H1 (cell line): Measurements from ENCODE around the gene PCNP. TPM values are rescaled to one million over a fixed set of nuclear protein-coding genes. Genes with fewer than 3 reads are reported as not detected.
"Not testable (repeated sequence)": the region's sequence is repeated elsewhere in the genome, so short reads cannot be mapped to it uniquely, and the experiment has no call there.

ENCODE experiments used
- CTCF ChIA-PET: fragments of 300-600 bp; sonication (Branson Sonifier 250); formaldehyde crosslinking; loops from one replicate; lab custom pipeline; 2021; ENCODE audit not compliant: partially characterized antibody; lab: Charles Lee
- POLR2A ChIA-PET: fragments of 300-600 bp; sonication (Branson Sonifier 250); formaldehyde crosslinking; loops from one replicate; lab custom pipeline; 2021; ENCODE audit warnings: inconsistent platforms; ENCODE audit not compliant: partially characterized antibody; lab: Charles Lee
- DNase-seq, 2 experiments: peaks; one replicate each; pipeline versions ENCODE4 v3.0.0 to v3.0.0-alpha.2; 2010 to 2022; ENCODE audit warnings: low spot score in 2 of 2, low read depth in 1 of 2, mixed read lengths in 1 of 2
- FAIRE-seq: peaks from 2 replicates; lab custom pipeline; 2011; peaks lifted over from hg19 to GRCh38; lab: Jason Lieb, UNC
- H2AFZ ChIP-seq: 2 replicates; pipeline ENCODE4 v1.8.1; 2012; ENCODE audit warnings: low read length, inconsistent platforms
- H2AK5ac ChIP-seq: 2 replicates; pipeline ENCODE4 v1.6.1; 2013; ENCODE audit warnings: low read depth, low read length
- H2BK120ac ChIP-seq: replicated peaks from 2 replicates; pipeline ENCODE3; 2013; ENCODE audit warnings: low read depth, low read length, inconsistent platforms
- H2BK12ac ChIP-seq: 2 replicates; pipeline ENCODE4 v1.6.1; 2013; ENCODE audit warnings: low read depth, low read length
- H2BK15ac ChIP-seq: 2 replicates; pipeline ENCODE4 v1.6.1; 2013; ENCODE audit warnings: low read length
- H2BK20ac ChIP-seq: 2 replicates; pipeline ENCODE4 v1.6.1; 2013; ENCODE audit warnings: low read length
- H2BK5ac ChIP-seq: 2 replicates; pipeline ENCODE4 v1.6.1; 2013; ENCODE audit warnings: low read depth, low read length
- H3K14ac ChIP-seq: 2 replicates; pipeline ENCODE4 v1.6.1; 2013; ENCODE audit warnings: inconsistent platforms; ENCODE audit not compliant: insufficient read length
- H3K18ac ChIP-seq: 2 replicates; pipeline ENCODE4 v1.6.1; 2013; ENCODE audit warnings: low read length; ENCODE audit errors: extremely low read depth
- H3K23ac ChIP-seq: 2 replicates; pipeline ENCODE4 v1.6.1; 2013; ENCODE audit warnings: inconsistent platforms; ENCODE audit not compliant: insufficient read length
- H3K23me2 ChIP-seq: 2 replicates; pipeline ENCODE4 v1.6.1; 2013; ENCODE audit warnings: low read depth, low read length
- H3K27ac ChIP-seq: 2 replicates; pipeline ENCODE4 v1.6.1; 2011; ENCODE audit warnings: low read depth, low read length, inconsistent platforms
- H3K27me3 ChIP-seq, 4 experiments: replicated peaks in 1 of 4; 1 replicate in 1 of 4; 2 replicates in 3 of 4; pipeline versions ENCODE4 v1.6.1 to v1.8.1; 2011 to 2013; ENCODE audit warnings: low read length in 3 of 4, mild to moderate bottlenecking in 3 of 4, inconsistent platforms in 2 of 4, mixed read lengths in 2 of 4, moderate library complexity in 1 of 4; ENCODE audit not compliant: control insufficient read depth in 3 of 4, insufficient read depth in 3 of 4; ENCODE audit errors: extremely low read depth in 1 of 4
- H3K36me3 ChIP-seq, 4 experiments: 2 replicates each; pipeline versions ENCODE4 v1.6.1 to v1.8.1; 2011 to 2013; ENCODE audit warnings: mild to moderate bottlenecking in 4 of 4, low read length in 3 of 4, moderate library complexity in 2 of 4, control low read depth in 1 of 4, inconsistent platforms in 1 of 4; ENCODE audit not compliant: insufficient read depth in 4 of 4, control insufficient read depth in 2 of 4
- H3K4ac ChIP-seq: replicated peaks from 2 replicates; pipeline ENCODE3; 2013; ENCODE audit warnings: low read length, low read depth, mixed read lengths, inconsistent platforms; ENCODE audit not compliant: insufficient read length
- H3K4me1 ChIP-seq, 4 experiments: replicated peaks in 1 of 4; 1 replicate in 1 of 4; 2 replicates in 3 of 4; pipeline versions ENCODE4 v1.6.1 to v1.8.1; 2011 to 2013; ENCODE audit warnings: low read length in 3 of 4, inconsistent platforms in 2 of 4, mixed read lengths in 1 of 4; ENCODE audit not compliant: insufficient read depth in 4 of 4, control insufficient read depth in 3 of 4
- H3K4me2 ChIP-seq, 2 experiments: 2 replicates each; pipeline versions ENCODE4 v1.6.1 to v1.8.1; 2011 to 2013; ENCODE audit warnings: low read depth in 2 of 2, low read length in 2 of 2, control low read depth in 1 of 2, inconsistent platforms in 1 of 2, mild to moderate bottlenecking in 1 of 2; ENCODE audit not compliant: insufficient read depth in 1 of 2
- H3K4me3 ChIP-seq, 4 experiments: fragments of 200-600, 300-600 bp in 1 of 4; sonication (generic), shearing (Covaris generic), sonication (Bioruptor Twin) in 1 of 4; 2 replicates each; pipeline versions ENCODE4 v1.5.1 to v1.8.1; 2011 to 2016; ENCODE audit warnings: low read length in 4 of 4, low read depth in 3 of 4, control low read depth in 2 of 4, inconsistent platforms in 2 of 4, mild to moderate bottlenecking in 2 of 4, mixed read lengths in 1 of 4, moderate library complexity in 1 of 4; ENCODE audit not compliant: insufficient read depth in 2 of 4; ENCODE audit errors: extremely low read depth in 1 of 4
- H3K56ac ChIP-seq: replicated peaks from 2 replicates; pipeline ENCODE3; 2013; ENCODE audit warnings: low read depth, mild to moderate bottlenecking, mixed read lengths, low read length, inconsistent platforms; ENCODE audit not compliant: insufficient read length
- H3K79me1 ChIP-seq: 2 replicates; pipeline ENCODE4 v1.6.1; 2013; ENCODE audit warnings: low read depth, low read length, control low read depth
- H3K79me2 ChIP-seq, 2 experiments: 2 replicates each; pipeline versions ENCODE4 v1.6.1 to v1.8.1; 2012 to 2013; ENCODE audit warnings: low read length in 2 of 2, mild to moderate bottlenecking in 2 of 2, inconsistent platforms in 1 of 2; ENCODE audit not compliant: insufficient read depth in 2 of 2, control insufficient read depth in 1 of 2
- H3K9ac ChIP-seq, 4 experiments: replicated peaks in 1 of 4; 1 replicate in 1 of 4; 2 replicates in 3 of 4; pipeline versions ENCODE4 v1.6.1 to v1.8.1; 2011 to 2013; ENCODE audit warnings: low read depth in 3 of 4, low read length in 3 of 4, control low read depth in 2 of 4, mild to moderate bottlenecking in 2 of 4, moderate library complexity in 2 of 4, inconsistent platforms in 1 of 4; ENCODE audit errors: extremely low read depth in 1 of 4
- H3K9me3 ChIP-seq, 2 experiments: 2 replicates each; pipeline versions ENCODE4 v1.6.1 to v1.8.1; 2012 to 2013; ENCODE audit warnings: mild to moderate bottlenecking in 2 of 2, moderate library complexity in 2 of 2, control low read depth in 1 of 2, inconsistent platforms in 1 of 2, low read depth in 1 of 2, low read length in 1 of 2, mixed read lengths in 1 of 2; ENCODE audit not compliant: insufficient read depth in 2 of 2
- H4K20me1 ChIP-seq, 2 experiments: replicated peaks in 1 of 2; 2 replicates each; pipeline versions ENCODE3 to v1.8.1; 2011 to 2013; ENCODE audit warnings: inconsistent platforms in 2 of 2, low read length in 2 of 2, mild to moderate bottlenecking in 1 of 2; ENCODE audit not compliant: insufficient read depth in 2 of 2, control insufficient read depth in 1 of 2
- H4K5ac ChIP-seq: 2 replicates; pipeline ENCODE4 v1.6.1; 2013; ENCODE audit warnings: low read length, low read depth, mixed read lengths, inconsistent platforms; ENCODE audit not compliant: insufficient read length
- H4K8ac ChIP-seq: 2 replicates; pipeline ENCODE4 v1.8.0; 2013; ENCODE audit warnings: mild to moderate bottlenecking, moderate library complexity, low read length, inconsistent platforms; ENCODE audit not compliant: insufficient read depth; ENCODE audit errors: extremely low read depth
- H4K91ac ChIP-seq: replicated peaks from 2 replicates; pipeline ENCODE3; 2013; ENCODE audit warnings: low read length, mixed read lengths, inconsistent platforms; ENCODE audit not compliant: insufficient read length
- WGBS, 2 experiments: shearing (Covaris generic) in 1 of 2; methylation state at CpG; one replicate each; pipeline versions ENCODE4 v1.1.6 to v1.1.7; 2013 to 2015; ENCODE audit warnings: low lambda C conversion rate in 2 of 2, mixed read lengths in 2 of 2, inconsistent platforms in 1 of 2, low coverage in 1 of 2, missing lambda C conversion rate in 1 of 2; ENCODE audit not compliant: insufficient replicate concordance in 2 of 2, insufficient coverage in 1 of 2, insufficient read length in 1 of 2; ENCODE audit errors: extremely low coverage in 1 of 2, missing lambda C conversion rate in 1 of 2; 5-methylcytosine and 5-hydroxymethylcytosine counted together
- polyA plus RNA-seq, 7 experiments: library from polyadenylated mRNA; depleted of rRNA in 3 of 7; stranded (reverse) in 5 of 7; unstranded in 2 of 7; fragments of >200 nt in 5 of 7; fragments of 200-250 nt in 2 of 7; gene quantifications; 1 replicate in 5 of 7; 2 replicates in 1 of 7; 4 replicates in 1 of 7; pipeline versions ENCODE4 v1.2.1 to v1.2.3, GENCODE V29; 2011 to 2013; ENCODE audit warnings: missing spikeins in 2 of 7, mixed read lengths in 2 of 7
- total RNA-seq: library from RNA; stranded (reverse); fragmentation: NEBNext Ultra II Directional; extraction: Animal tissue kit (Norgen Biotek cat#: 25700); gene quantifications from 2 replicates; pipeline ENCODE4 v1.2.1, GENCODE V29; 2021

The PCNP gene
- total and polyA plus RNA-seq, 2 of the 8 experiments (the other 6 are each of a cell fraction or from before 2014, with no cell fraction given) = 29.1 to 192 TPM

- H3K4me2 ChIP-seq, DNase-seq: not testable (repeated sequence)
- CTCF ChIA-PET = interaction anchor here (0.8 kb wide), 1 partner anchor 9 kb away, joined by 4 read pairs; no protein-coding TSS in a partner anchor
Observed at GRCh38 chr3:101641397-101642115, 67.6 kb downstream of the PCNP start.

More at GRCh38 chr3:101641397-101642115, 67.6 kb downstream of the PCNP start:
- H4K8ac ChIP-seq, H3K9ac ChIP-seq, H3K36me3 ChIP-seq, H3K79me2 ChIP-seq, H3K18ac ChIP-seq, H2BK15ac ChIP-seq, H3K4ac ChIP-seq, H2BK12ac ChIP-seq, H2AFZ ChIP-seq, H3K79me1 ChIP-seq, H2BK20ac ChIP-seq, H2BK5ac ChIP-seq, H3K14ac ChIP-seq, H3K9me3 ChIP-seq, H4K5ac ChIP-seq, H2BK120ac ChIP-seq, H3K27ac ChIP-seq, H3K23me2 ChIP-seq, FAIRE-seq, POLR2A ChIA-PET, H3K56ac ChIP-seq, H3K4me3 ChIP-seq, H4K91ac ChIP-seq, H3K23ac ChIP-seq, H3K27me3 ChIP-seq, H4K20me1 ChIP-seq, H2AK5ac ChIP-seq: not testable (repeated sequence)
- peaks cover 0 to 15% (median 4%) of the 10 kb centered on the region in 4 experiments; a peak in 6 of 7 replicates for H3K4me1 ChIP-seq
- 89% methylated on average over 14 of the region's 14 CpGs; no CpG with 5 or more reads in 1 of the 2 experiments for WGBS, 2 experiments
